IMR-90 (cell line): ENCODE data around the gene POU2AF2. TPM values are rescaled to one million over a fixed set of nuclear protein-coding genes. Genes with fewer than 3 reads are reported as not detected.

Source experiments
- ATAC-seq: fragments of 200-7000 bp; cut with Tn5 transposase; 2 replicates; pipeline ENCODE4 v1.9.1; 2020; ENCODE audit warnings: low read depth, mild to moderate bottlenecking, moderate library complexity
- BruUV-seq: library from RNA; stranded (reverse); fragments of 400-500 nt; replicated peaks from 2 replicates; lab custom pipeline; 2021; lab: Mats Ljungman, UMichigan
- CTCF ChIA-PET: fragments of 300-600 bp; formaldehyde crosslinking; extraction: SDS; loops from one replicate; lab custom pipeline; 2021; ENCODE audit warnings: antibody characterized with exemption; lab: Yijun Ruan, JAX
- POLR2A ChIA-PET: fragments of 300-600 bp; sonication (Branson Sonifier 250); formaldehyde crosslinking; loops from one replicate; lab custom pipeline; 2022; ENCODE audit warnings: antibody characterized with exemption; ENCODE audit not compliant: unreplicated experiment; lab: Charles Lee
- DNase-seq: peaks from one replicate; pipeline ENCODE4 v3.0.0; 2013
- H2AFZ ChIP-seq: replicated peaks from 2 replicates; pipeline ENCODE3; 2013; ENCODE audit warnings: low read length, mild to moderate bottlenecking; ENCODE audit not compliant: poor library complexity
- H2AK5ac ChIP-seq: 2 replicates; pipeline ENCODE4 v1.6.1; 2013; ENCODE audit warnings: low read depth, low read length, inconsistent platforms
- H2AK9ac ChIP-seq: replicated peaks from 2 replicates; pipeline ENCODE3; 2013; ENCODE audit warnings: mild to moderate bottlenecking, low read depth, low read length, moderate library complexity; ENCODE audit not compliant: poor library complexity
- H2BK120ac ChIP-seq: 2 replicates; pipeline ENCODE4 v1.6.1; 2013; ENCODE audit warnings: low read depth, low read length, inconsistent platforms
- H2BK15ac ChIP-seq: 3 replicates; pipeline ENCODE4 v1.6.1; 2013; ENCODE audit warnings: low read depth, low read length, inconsistent platforms
- H2BK20ac ChIP-seq: 2 replicates; pipeline ENCODE4 v1.6.1; 2013; ENCODE audit warnings: low read depth, mild to moderate bottlenecking, inconsistent platforms, low read length, moderate library complexity
- H2BK5ac ChIP-seq: 2 replicates; pipeline ENCODE4 v1.6.1; 2013; ENCODE audit warnings: mild to moderate bottlenecking, low read depth, low read length, inconsistent platforms; ENCODE audit not compliant: poor library complexity, severe bottlenecking
- H3K14ac ChIP-seq: replicated peaks from 2 replicates; pipeline ENCODE4 v1.6.1; 2013; ENCODE audit warnings: low read depth, low read length, inconsistent platforms
- H3K18ac ChIP-seq: 2 replicates; pipeline ENCODE4 v1.6.1; 2013; ENCODE audit warnings: low read depth, low read length, control low read depth
- H3K23ac ChIP-seq: 2 replicates; pipeline ENCODE4 v1.6.1; 2013; ENCODE audit warnings: low read depth, low read length, inconsistent platforms
- H3K27ac ChIP-seq: 2 replicates; pipeline ENCODE4 v1.5.1; 2013; ENCODE audit warnings: mild to moderate bottlenecking, control low read depth, low read length; ENCODE audit not compliant: insufficient read depth
- H3K27me3 ChIP-seq: 2 replicates; pipeline ENCODE4 v1.6.1; 2013; ENCODE audit warnings: low read length; ENCODE audit not compliant: control insufficient read depth, insufficient read depth
- H3K36me3 ChIP-seq: 2 replicates; pipeline ENCODE4 v1.6.1; 2013; ENCODE audit warnings: low read length, mixed read lengths; ENCODE audit not compliant: control insufficient read depth, insufficient read depth
- H3K4ac ChIP-seq: 2 replicates; pipeline ENCODE4 v1.6.1; 2013; ENCODE audit warnings: low read depth, low read length, inconsistent platforms
- H3K4me1 ChIP-seq: 2 replicates; pipeline ENCODE4 v1.6.1; 2013; ENCODE audit warnings: low read length, mixed read lengths; ENCODE audit not compliant: control insufficient read depth, insufficient read depth
- H3K4me2 ChIP-seq: 2 replicates; pipeline ENCODE4 v1.6.1; 2013; ENCODE audit warnings: low read depth, mild to moderate bottlenecking, control low read depth, low read length, moderate library complexity
- H3K4me3 ChIP-seq: 2 replicates; pipeline ENCODE4 v1.5.1; 2013; ENCODE audit warnings: low read depth, mild to moderate bottlenecking, control low read depth, low read length, moderate library complexity; ENCODE audit not compliant: insufficient read depth
- H3K56ac ChIP-seq: 2 replicates; pipeline ENCODE4 v1.6.1; 2013; ENCODE audit warnings: low read length, inconsistent platforms; ENCODE audit not compliant: insufficient read depth; ENCODE audit errors: extremely low read depth
- H3K79me1 ChIP-seq, 2 experiments: 2 replicates each; pipeline ENCODE4 v1.6.1; 2013; ENCODE audit warnings: low read length in 2 of 2, inconsistent platforms in 1 of 2, low read depth in 1 of 2
- H3K9ac ChIP-seq: 2 replicates; pipeline ENCODE4 v1.6.1; 2013; ENCODE audit warnings: low read depth, low read length, control low read depth
- H3K9me1 ChIP-seq: 2 replicates; pipeline ENCODE4 v1.6.1; 2013; ENCODE audit warnings: low read length, inconsistent platforms; ENCODE audit not compliant: insufficient read depth
- H3K9me3 ChIP-seq: 2 replicates; pipeline ENCODE4 v1.6.1; 2013; ENCODE audit warnings: low read length; ENCODE audit not compliant: control insufficient read depth, insufficient read depth
- H4K20me1 ChIP-seq: 2 replicates; pipeline ENCODE4 v1.6.1; 2013; ENCODE audit warnings: low read length, inconsistent platforms; ENCODE audit not compliant: insufficient read depth
- H4K5ac ChIP-seq: 2 replicates; pipeline ENCODE4 v1.6.1; 2013; ENCODE audit warnings: mild to moderate bottlenecking, low read depth, low read length, control low read depth
- H4K8ac ChIP-seq, 2 experiments: 2 replicates each; pipeline ENCODE4 v1.6.1; 2013; ENCODE audit warnings: low read depth in 2 of 2, low read length in 2 of 2, control low read depth in 1 of 2, inconsistent platforms in 1 of 2
- H4K91ac ChIP-seq: 2 replicates; pipeline ENCODE4 v1.6.1; 2013; ENCODE audit warnings: low read depth, low read length, inconsistent platforms; ENCODE audit not compliant: insufficient read depth
- BHLHE40 ChIP-seq: fragments of 150-350 bp; IDR thresholded peaks from 2 replicates; pipeline ENCODE4 v1.6.1; 2016; ENCODE audit warnings: mild to moderate bottlenecking, low read depth, low read length
- CEBPB ChIP-seq: IDR thresholded peaks from 2 replicates; pipeline ENCODE4 v1.6.1; 2012; ENCODE audit warnings: low read depth, low read length, improper control_type of control experiment
- CHD1 ChIP-seq: IDR thresholded peaks from 2 replicates; pipeline ENCODE4 v1.6.1; 2012; ENCODE audit warnings: low read depth, low read length, improper control_type of control experiment
- ELK1 ChIP-seq: fragments of 150-350 bp; IDR thresholded peaks from 2 replicates; pipeline ENCODE4 v1.6.1; 2016; ENCODE audit warnings: low read depth, mild to moderate bottlenecking, low read length, moderate library complexity, borderline replicate concordance
- FOS ChIP-seq: fragments of 150-350 bp; IDR thresholded peaks from 2 replicates; pipeline ENCODE4 v1.6.1; 2016; ENCODE audit warnings: low read depth, low read length
- MAFK ChIP-seq: IDR thresholded peaks from 2 replicates; pipeline ENCODE4 v1.6.1; 2012; ENCODE audit warnings: low read depth, low read length, improper control_type of control experiment
- MAZ ChIP-seq: IDR thresholded peaks from 2 replicates; pipeline ENCODE4 v1.6.1; 2012; ENCODE audit warnings: low read depth, mild to moderate bottlenecking, low read length, improper control_type of control experiment, moderate library complexity, borderline replicate concordance
- MXI1 ChIP-seq: IDR thresholded peaks from 2 replicates; pipeline ENCODE4 v1.6.1; 2012; ENCODE audit warnings: low read depth, mild to moderate bottlenecking, low read length, moderate library complexity, borderline replicate concordance
- NFE2L2 ChIP-seq: fragments of 150-350 bp; IDR thresholded peaks from 2 replicates; pipeline ENCODE4 v1.6.1; 2016; ENCODE audit warnings: low read depth, mild to moderate bottlenecking, low read length
- POLR2A ChIP-seq: IDR thresholded peaks from 2 replicates; pipeline ENCODE4 v1.6.1; 2012; ENCODE audit warnings: mild to moderate bottlenecking, low read depth, low read length
- RAD21 ChIP-seq: IDR thresholded peaks from 2 replicates; pipeline ENCODE4 v1.6.1; 2012; ENCODE audit warnings: low read length, improper control_type of control experiment
- RCOR1 ChIP-seq: IDR thresholded peaks from 2 replicates; pipeline ENCODE4 v1.6.1; 2012; ENCODE audit warnings: mild to moderate bottlenecking, low read length, improper control_type of control experiment; ENCODE audit not compliant: insufficient replicate concordance
- RFX5 ChIP-seq: IDR thresholded peaks from 2 replicates; pipeline ENCODE4 v1.8.0; 2012; ENCODE audit warnings: low read depth, mild to moderate bottlenecking, low read length, moderate library complexity
- SMC3 ChIP-seq: fragments of 150-350 bp; IDR thresholded peaks from 2 replicates; pipeline ENCODE4 v1.6.1; 2016; ENCODE audit warnings: low read depth, mild to moderate bottlenecking, antibody characterized with exemption, low read length, moderate library complexity
- USF2 ChIP-seq: fragments of 150-350 bp; IDR thresholded peaks from 2 replicates; pipeline ENCODE4 v1.6.1; 2017; ENCODE audit warnings: mild to moderate bottlenecking, antibody characterized with exemption, low read length, low read depth
- WGBS, 2 experiments: methylation state at CpG; one replicate each; pipeline versions ENCODE4 v1.1.5 to v1.1.7; 2013; ENCODE audit warnings: missing lambda C conversion rate in 2 of 2; ENCODE audit not compliant: insufficient read length in 1 of 2; ENCODE audit errors: extremely low coverage in 2 of 2; 5-methylcytosine and 5-hydroxymethylcytosine counted together
- dilution Hi-C: fragments of 300-500 bp; cut with HindIII; formaldehyde crosslinking; loops from one replicate; pipeline ENCODE4 v1.14.3; 2018; ENCODE audit warnings: low sequenced_read_pairs; ENCODE audit not compliant: unreplicated experiment
- in situ Hi-C: fragments of 300-500 bp; cut with MboI; formaldehyde crosslinking; loops from 3 replicates; pipeline ENCODE4 v1.14.3; 2019; ENCODE audit warnings: low sequenced_read_pairs, inconsistent platforms, mixed read lengths
- intact Hi-C: fragments of 100-400 bp; cut with micrococcal nuclease; formaldehyde crosslinking; loops from 2 replicates; pipeline ENCODE4 v1.10.0; 2022
- polyA plus RNA-seq, 3 experiments: library from polyadenylated mRNA; depleted of rRNA; stranded (reverse); fragments of >200 nt; gene quantifications; 2 replicates each; pipeline ENCODE4 v1.2.3, GENCODE V29; 2012; ENCODE audit warnings: low replicate concordance in 1 of 3
- total RNA-seq: library from RNA; depleted of rRNA; stranded (reverse); fragments of >200 nt; gene quantifications from 2 replicates; pipeline ENCODE4 v1.2.3, GENCODE V29; 2012
- TF ChIP-seq, protein P1 (sequence below): conservative IDR thresholded peaks from 2 replicates; pipeline ENCODE4 v1.5.1; 2012; ENCODE audit warnings: mild to moderate bottlenecking, low read depth, low read length, improper control_type of control experiment

POU2AF2 gene
- total and polyA plus RNA-seq, 2 of the 4 experiments (the other 2 are of a cell fraction), result not detected

GRCh38 chr11:111335549-111335948, 90.0 kb downstream of the POU2AF2 start:
- Histone ChIP-seq H3K4me2 (no peak overlapping the region), H3K9me3 (no peaks in the 10 kb centered on the region), H2BK15ac (no peak overlapping the region), H3K4ac (no peak overlapping the region), H2AK5ac (no peak overlapping the region), H4K8ac (no peak overlapping the region), H2AK9ac (no peak overlapping the region), H2BK120ac (no peak overlapping the region), H3K27ac (no peak overlapping the region), H3K56ac (no peak overlapping the region), H2BK5ac (no peak overlapping the region), H3K9me1 (no peaks in the 10 kb centered on the region), H3K27me3 (peaks cover 15% of the 10 kb centered on the region), H4K20me1 (no peaks in the 10 kb centered on the region), H2AFZ (no peak overlapping the region), H3K14ac (no peak overlapping the region), H3K36me3 (no peaks in the 10 kb centered on the region), H3K4me1 (peaks cover 5% of the 10 kb centered on the region; the same call in 1 of the 2 replicates), H4K5ac (no peak overlapping the region), H4K91ac (no peak overlapping the region), H2BK20ac (no peak overlapping the region), H3K23ac (no peak overlapping the region), H3K9ac (no peak overlapping the region), H3K18ac (no peak overlapping the region), H3K4me3 (no peak overlapping the region), H3K79me1 (no peaks in the 10 kb centered on the region)
- in situ Hi-C loops, result no loop called here
- dilution Hi-C loops, result no loop called here
- POLR2A ChIA-PET, result no interaction called here
- DNase-seq, result no peak
- no TSS peak for BruUV-seq
- CTCF ChIA-PET, result no interaction called here
- ATAC-seq, result no peak
- intact Hi-C loops, result no loop called here
- WGBS, 2 experiments, result 67% methylated on average over 1 of the region's 6 CpGs; no CpG with 5 or more reads in 1 of the 2 experiments
- TF ChIP-seq, protein P1, sequence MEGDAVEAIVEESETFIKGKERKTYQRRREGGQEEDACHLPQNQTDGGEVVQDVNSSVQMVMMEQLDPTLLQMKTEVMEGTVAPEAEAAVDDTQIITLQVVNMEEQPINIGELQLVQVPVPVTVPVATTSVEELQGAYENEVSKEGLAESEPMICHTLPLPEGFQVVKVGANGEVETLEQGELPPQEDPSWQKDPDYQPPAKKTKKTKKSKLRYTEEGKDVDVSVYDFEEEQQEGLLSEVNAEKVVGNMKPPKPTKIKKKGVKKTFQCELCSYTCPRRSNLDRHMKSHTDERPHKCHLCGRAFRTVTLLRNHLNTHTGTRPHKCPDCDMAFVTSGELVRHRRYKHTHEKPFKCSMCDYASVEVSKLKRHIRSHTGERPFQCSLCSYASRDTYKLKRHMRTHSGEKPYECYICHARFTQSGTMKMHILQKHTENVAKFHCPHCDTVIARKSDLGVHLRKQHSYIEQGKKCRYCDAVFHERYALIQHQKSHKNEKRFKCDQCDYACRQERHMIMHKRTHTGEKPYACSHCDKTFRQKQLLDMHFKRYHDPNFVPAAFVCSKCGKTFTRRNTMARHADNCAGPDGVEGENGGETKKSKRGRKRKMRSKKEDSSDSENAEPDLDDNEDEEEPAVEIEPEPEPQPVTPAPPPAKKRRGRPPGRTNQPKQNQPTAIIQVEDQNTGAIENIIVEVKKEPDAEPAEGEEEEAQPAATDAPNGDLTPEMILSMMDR, result no peak
- TF ChIP-seq RFX5 (no peak), MAZ (no peak), SMC3 (no peak), MXI1 (no peak), ELK1 (no peak), RCOR1 (no peak), CEBPB (no peak), USF2 (no peak), NFE2L2 (no peak), CHD1 (no peak), FOS (no peak), MAFK (no peak), RAD21 (no peak), POLR2A (no peak), BHLHE40 (no peak)
